T47D (cell line): ENCODE data around the gene RPL10.
"Not testable (repeated sequence)": the region's sequence is repeated elsewhere in the genome, so short reads cannot be mapped to it uniquely, and the experiment has no call there.

Experiments
- DNase-seq, 2 experiments: peaks; one replicate each; pipeline versions ENCODE4 v3.0.0 to v3.0.0-alpha.2; 2011 to 2012; ENCODE audit warnings: low read depth in 1 of 2, low spot score in 1 of 2
- JUND ChIP-seq: IDR thresholded peaks from 2 replicates; pipeline ENCODE4 v1.6.1; 2012; ENCODE audit warnings: low read depth
- in situ Hi-C: cut with HindIII; loops from 2 replicates; pipeline ENCODE4 v1.10.0; 2016; ENCODE audit warnings: low sequenced_read_pairs, low pct_unique_long_range_greater_than_20kb

The RPL10 gene

DNA sequence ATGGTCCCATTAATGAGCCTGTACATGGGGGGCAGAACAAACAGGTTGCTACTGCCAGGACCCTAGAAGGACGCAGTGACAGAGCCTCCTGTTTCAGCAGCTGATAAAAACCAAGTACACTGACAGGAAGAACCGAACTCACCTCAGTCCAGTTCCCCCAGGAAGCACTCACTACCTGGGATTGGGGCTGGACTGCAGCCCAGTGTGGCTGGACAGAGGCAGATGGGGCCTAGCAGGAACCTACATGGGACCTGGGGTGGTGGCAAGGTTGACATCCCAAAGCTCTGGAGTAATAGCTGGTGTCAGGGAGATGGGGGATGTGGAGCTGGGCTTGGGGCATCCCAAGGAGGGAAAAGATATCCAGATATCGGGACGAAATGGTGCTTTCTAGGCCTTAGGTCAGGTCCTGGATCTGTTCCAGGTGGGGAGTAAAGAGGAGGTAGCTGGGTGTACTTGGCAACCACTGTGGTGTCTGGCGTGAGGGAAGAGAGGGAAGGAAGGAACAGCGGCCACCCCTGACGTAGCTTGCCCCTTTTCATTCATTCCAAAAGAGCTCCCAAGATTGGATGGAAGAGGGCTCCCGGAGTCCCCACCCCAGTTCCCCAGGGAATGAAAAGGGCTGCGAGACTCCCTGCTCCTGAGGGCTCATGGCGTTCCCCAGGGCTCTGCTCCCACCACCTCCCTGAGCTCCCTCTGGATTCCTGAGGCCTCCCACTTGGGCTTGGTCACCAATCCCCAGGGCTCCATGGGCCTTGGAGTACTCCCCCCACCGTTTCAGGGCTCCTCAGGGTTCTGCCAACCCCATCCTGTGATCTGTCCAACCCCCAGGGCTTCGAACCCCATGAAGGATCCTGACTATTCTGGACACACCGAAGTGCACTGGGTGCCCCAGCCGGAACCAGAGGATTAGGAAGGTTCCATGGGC lies 14.6 kb upstream of the RPL10 start:
- in situ Hi-C loops: no loop called here
- DNase-seq: no peak
- no peak for TF ChIP-seq JUND

DNA sequence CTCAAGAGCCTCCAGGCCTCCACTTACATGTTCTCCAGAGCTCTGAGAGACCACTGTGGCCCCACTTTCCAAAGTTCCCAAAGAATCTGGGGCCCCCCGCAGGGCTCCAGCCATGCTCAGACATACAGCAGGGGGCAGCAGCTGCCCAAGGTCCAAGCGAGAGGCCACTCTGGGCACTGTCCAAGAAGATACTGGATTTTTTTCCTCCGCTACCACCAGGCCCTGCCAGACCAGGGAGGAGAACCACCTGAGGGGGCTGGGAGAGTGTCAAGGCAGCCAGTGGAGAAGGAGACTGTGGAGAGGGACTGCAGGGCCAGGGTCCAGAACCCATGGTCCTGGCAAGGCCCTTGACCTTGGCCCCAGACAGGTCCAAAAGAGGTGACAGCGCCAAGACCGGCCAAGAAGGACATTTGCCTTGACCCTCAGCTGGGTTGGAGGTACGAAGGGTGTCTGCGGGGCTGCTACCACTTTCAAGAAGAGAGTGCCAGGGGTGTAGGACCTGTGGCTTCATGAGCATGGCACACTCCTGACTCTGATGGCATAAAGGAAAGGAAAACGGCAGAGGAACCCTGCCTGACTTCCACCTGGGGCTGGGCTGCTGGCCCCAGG lies 13.8 kb upstream of the RPL10 start:
- no peak for TF ChIP-seq JUND
- in situ Hi-C loops: no loop called here
- no peak for DNase-seq

DNA sequence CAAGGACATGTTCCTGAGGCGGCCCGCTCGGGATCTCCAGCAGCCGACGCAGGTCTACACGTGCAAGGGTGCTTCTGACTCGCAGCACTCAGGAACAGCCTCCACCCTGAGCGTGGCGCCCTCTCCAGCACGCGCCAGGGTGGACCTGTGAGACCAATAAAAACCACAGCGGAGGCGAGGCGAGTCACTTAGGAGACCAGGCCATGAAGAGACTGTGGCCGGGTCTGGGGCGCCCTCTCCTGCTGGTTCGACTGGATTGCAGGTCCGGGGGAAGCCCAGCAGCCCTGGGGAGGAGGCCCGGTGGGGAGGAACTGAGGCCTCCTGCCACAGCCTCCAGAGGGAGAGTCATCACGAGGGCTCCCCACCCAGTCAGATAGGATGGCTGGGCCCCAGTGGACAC lies 10.1 kb upstream of the RPL10 start:
- DNase-seq, in situ Hi-C loops: not testable (repeated sequence)

DNA sequence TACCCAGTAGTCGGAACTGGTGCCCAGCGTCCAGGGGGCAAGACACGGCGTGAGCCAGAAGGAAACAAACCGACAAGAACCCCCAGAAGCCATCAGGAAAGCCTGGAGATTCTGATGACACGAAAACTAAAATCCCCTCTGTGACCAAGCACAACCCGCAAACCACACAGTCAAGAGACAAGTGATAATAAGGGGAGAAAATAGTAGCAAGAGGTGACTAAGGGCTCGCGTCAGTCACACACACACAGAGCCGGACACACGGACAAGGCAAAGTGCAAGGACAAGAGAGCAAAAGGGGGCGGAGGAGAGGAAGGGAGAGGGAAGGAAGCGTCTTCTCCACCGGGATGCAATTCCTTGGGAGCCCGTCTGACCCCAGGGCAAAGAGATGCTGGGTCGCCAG lies 9.5 kb upstream of the RPL10 start:
- in situ Hi-C loops, DNase-seq: not testable (repeated sequence)

DNA sequence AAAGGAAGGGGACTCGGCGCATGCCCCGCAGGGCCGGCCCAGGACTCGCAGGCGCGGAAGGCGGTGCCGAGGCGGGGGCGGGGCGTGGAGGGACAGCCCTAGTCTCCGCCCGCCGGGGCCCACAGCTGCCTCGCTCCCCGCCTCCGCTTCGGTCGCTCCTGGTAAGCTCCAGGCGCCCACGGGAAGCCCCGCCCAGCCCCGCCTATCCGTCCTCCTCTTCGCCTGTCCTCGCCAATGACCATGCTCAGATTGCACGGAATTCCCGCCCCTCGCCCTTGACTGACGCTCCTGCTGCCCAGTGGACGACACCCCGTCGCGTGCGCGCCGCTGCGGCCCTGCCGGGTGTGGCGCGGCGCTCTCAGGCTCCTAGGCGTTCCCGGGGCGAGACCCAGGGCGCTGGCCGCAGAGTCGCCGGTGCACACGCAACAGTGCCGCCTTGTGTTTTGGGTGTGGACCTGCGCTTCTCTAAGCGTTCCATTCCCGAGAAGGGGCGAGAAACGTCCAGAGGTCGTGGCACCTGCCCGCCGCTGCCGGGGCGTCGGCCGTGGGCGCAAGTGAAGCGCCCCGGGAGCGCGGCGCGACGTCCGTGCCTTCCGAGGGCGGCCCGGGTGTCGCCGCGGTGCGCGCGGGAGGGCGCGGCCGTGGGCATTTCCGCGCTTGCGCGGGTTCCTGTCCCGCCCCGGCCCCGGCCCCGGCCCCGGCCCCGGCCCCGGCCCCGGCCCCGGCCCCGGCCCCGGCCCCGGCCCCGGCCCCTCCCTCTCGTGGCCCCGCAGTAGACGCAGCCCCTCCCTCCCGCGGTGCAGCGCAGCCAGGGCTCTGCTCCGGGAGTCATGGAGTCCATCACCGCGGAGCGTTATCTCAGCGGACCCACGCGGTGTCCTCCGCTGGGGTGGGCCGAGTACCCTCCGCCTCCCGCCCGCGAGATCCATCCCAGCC lies 8.1 kb upstream of the RPL10 start:
- in situ Hi-C loops, DNase-seq: not testable (repeated sequence)

DNA sequence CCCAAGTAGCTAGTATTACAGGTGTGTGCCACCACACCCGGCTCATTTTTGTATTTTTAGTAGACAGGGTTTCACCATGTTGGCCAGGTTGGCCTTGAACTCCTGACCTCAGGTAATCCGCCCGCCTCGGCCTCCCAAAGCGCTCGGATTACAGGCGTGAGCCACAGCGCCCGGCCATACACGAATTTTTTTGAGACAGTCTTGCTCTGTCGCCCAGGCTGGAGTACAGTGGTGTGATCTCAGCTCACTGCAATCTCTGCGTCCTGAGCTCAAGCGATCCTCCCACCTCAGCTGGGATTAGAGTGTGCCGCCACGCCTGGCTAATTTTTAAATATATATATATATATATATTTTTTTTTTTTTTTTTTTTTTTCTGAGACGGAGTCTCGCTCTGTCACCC lies 1.8 kb upstream of the RPL10 start:
- DNase-seq, in situ Hi-C loops: not testable (repeated sequence)

DNA sequence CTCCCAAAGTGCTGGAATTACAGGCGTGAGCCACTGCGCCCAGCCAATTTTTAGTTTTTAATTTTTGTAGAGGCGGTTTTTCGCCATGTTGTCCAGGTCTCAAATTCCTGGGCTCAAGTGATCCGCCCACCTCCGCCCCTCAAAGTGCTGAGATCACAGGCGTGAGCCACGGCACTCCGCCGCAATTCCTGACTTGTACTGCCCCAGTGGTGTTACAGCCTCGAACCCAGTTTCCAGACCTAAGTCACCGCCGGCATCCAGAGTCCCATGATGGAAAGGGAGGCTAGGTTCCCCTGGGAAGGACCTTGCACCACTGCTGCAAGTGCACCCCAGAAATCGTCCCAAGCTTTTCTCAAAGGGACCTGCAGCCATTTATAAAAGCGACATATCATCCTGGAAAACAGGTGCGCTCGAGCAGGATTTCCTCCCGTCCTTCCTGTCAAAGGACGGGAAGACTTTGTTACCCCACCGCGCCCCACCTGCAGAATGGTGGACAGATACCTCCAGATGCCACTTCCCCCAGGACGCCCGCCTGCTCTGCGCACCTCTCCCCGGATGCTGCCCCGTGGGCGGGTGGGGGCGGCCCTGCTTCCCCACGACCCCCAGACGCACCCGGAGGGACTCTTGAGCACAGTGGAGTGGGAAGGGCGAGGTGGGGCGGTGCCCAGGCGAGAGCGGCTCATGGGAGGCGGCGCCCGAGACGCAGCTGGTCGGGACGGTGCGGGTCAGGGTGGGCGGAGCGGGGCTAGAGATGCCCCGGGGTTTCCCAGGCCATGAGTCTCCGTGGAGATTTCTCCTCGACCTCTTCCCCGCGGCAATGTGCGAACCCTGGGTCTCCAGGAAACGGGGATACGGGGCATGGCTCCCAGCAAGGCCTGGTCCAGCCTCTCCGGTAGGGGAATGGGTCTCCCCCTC lies 947 bp upstream of the RPL10 start:
- TF ChIP-seq JUND: no peak
- DNase-seq: peak in 1 of 2 experiments; percentile 75
- in situ Hi-C loops: no loop called here

DNA sequence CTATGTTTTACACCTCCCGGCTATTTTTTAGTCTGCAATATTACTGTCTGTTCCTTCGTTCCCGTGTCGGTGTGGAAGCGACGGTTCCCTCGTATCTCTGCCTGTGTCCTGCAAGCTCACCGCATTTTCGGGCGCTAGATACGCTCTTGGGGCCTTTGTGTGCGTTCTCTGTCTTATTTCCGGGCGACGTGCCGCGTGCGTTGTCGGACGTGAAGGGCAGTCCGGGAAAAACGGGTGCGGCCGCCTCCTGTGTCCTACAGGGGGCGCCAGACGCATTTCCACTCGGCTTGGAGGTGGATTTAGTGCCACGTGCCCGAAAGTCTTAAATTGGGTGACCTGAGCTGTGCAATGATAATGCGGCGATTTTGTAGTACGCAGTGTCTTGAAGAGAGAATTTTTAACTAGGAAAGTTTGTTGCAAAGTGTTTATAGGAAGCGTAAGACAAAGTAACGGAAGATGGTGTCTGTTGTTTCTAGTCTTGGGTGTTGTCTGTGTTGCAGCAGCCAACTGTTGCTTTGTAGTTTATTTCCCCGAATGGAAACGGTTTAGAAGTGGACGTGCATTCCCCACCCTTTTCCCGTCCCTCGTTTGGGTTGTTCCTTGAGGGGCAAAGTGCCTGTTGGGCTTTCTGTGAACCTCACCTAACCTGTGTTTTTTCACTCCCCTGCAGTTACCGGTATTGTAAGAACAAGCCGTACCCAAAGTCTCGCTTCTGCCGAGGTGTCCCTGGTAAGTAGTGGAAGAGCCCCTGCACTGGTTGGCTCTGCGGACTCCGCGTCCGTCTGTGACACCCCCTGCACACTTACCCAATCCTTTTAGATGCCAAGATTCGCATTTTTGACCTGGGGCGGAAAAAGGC lies 720 bp downstream of the RPL10 start:
- no peak for TF ChIP-seq JUND
- in situ Hi-C loops: no loop called here
- DNase-seq: peak in 1 of 2 experiments; percentile 83

DNA sequence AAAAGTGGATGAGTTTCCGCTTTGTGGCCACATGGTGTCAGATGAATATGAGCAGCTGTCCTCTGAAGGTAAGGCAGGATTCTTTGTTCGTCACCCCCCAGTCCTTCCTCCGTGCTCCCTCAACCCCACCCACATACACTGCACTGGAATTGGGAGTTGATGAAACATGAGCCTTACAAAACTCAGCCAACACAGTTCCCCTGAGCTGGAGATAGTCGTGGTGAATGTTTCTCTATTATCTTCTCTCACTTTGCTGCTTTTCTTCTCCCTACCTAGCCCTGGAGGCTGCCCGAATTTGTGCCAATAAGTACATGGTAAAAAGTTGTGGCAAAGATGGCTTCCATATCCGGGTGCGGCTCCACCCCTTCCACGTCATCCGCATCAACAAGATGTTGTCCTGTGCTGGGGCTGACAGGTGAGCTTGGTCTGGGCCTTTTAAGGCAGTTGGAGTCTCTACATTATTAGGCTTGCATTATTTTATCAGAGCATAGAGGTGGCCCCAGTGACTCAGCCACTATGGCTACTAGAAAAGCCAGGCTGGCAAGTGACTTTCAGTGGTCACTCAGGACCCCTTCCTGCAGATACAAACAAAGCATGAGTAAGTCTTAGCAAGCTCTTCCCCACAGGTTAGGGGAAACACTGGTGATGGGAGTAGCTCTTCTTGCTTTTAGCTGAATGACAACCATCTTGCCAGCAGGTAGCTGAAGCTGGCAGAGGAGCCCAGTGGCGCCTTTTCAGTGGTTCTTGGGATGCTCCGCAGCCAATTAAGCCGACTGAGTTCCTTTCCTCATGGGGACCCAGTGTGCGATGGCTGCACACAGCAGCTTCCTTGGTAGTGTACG lies 1.6 kb downstream of the RPL10 start:
- in situ Hi-C loops: no loop called here
- DNase-seq: no peak
- no peak for TF ChIP-seq JUND

DNA sequence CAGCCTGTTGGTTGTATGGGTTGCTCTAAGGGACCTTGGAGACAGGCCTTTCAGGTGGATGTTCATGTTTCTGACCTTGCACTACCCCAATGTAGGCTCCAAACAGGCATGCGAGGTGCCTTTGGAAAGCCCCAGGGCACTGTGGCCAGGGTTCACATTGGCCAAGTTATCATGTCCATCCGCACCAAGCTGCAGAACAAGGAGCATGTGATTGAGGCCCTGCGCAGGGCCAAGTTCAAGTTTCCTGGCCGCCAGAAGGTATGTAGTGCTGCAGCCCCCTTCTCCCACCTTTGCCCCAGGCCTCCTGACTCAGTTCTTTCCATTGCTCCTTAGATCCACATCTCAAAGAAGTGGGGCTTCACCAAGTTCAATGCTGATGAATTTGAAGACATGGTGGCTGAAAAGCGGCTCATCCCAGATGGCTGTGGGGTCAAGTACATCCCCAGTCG lies 2.2 kb downstream of the RPL10 start:
- DNase-seq, in situ Hi-C loops: not testable (repeated sequence)
